IPS DF 4.7 (cell line): ENCODE measurements around the gene NUBPL.
"Not testable (repeated sequence)": the region's sequence is repeated elsewhere in the genome, so short reads cannot be mapped to it uniquely, and the experiment has no call there.

Experiments
- DNase-seq: peaks from one replicate; pipeline ENCODE4 v3.0.0-alpha.2; 2013; ENCODE audit warnings: low spot score; ENCODE audit errors: extremely low read depth

The NUBPL gene

GRCh38 chr14:31806249-31806648, 245.0 kb downstream of the NUBPL start:
- no peak for DNase-seq

- DNase-seq = not testable (repeated sequence)
Observed at GRCh38 chr14:31811693-31812628, 250.8 kb downstream of the NUBPL start.

- DNase-seq = not testable (repeated sequence)
Observed at GRCh38 chr14:31813724-31814490, 252.7 kb downstream of the NUBPL start.

- DNase-seq = no peak
Observed at GRCh38 chr14:31819281-31819680, 258.1 kb downstream of the NUBPL start.

GRCh38 chr14:31825459-31825858, 264.3 kb downstream of the NUBPL start:
- DNase-seq = no peak

GRCh38 chr14:31827325-31827724, 266.1 kb downstream of the NUBPL start:
- no peak for DNase-seq

- no peak for DNase-seq
Observed at GRCh38 chr14:31828946-31829868, 268.0 kb downstream of the NUBPL start.

- DNase-seq = no peak
Observed at GRCh38 chr14:31834616-31835015, 273.4 kb downstream of the NUBPL start.

- DNase-seq = no peak
Observed at GRCh38 chr14:31835049-31835448, 273.8 kb downstream of the NUBPL start.

GRCh38 chr14:31837031-31837430, 275.8 kb downstream of the NUBPL start:
- DNase-seq = no peak

- DNase-seq = no peak
Observed at GRCh38 chr14:31842899-31843298, 281.7 kb downstream of the NUBPL start.

- DNase-seq = no peak
Observed at GRCh38 chr14:31843361-31844091, 282.3 kb downstream of the NUBPL start.

GRCh38 chr14:31854508-31855075, 293.4 kb downstream of the NUBPL start:
- DNase-seq = no peak

GRCh38 chr14:31855262-31855661, 294.1 kb downstream of the NUBPL start:
- no peak for DNase-seq

GRCh38 chr14:31856003-31856402, 294.8 kb downstream of the NUBPL start:
- DNase-seq = not testable (repeated sequence)

GRCh38 chr14:31858868-31859267, 297.7 kb downstream of the NUBPL start:
- no peak for DNase-seq

GRCh38 chr14:31864937-31865855, 304.0 kb downstream of the NUBPL start:
- no peak for DNase-seq

GRCh38 chr14:31867570-31867969, 306.4 kb downstream of the NUBPL start:
- DNase-seq = no peak

GRCh38 chr14:31868096-31868495, 306.9 kb downstream of the NUBPL start:
- not testable (repeated sequence) for DNase-seq
